Measurements from ENCODE around the gene NTSR1. TPM values are rescaled to one million over a fixed set of nuclear protein-coding genes. Genes with fewer than 3 reads are reported as not detected.

NTSR1 gene
- total and polyA plus RNA-seq, 2 of the 13 experiments (the other 11 are each of a cell fraction or from before 2014, with no cell fraction given), result 0.09 to 0.12 TPM

- TF ChIP-seq ZNF142 (CRISPR knock-in tag; IDR thresholded peaks at IDR 0.05) (no peak), MAFK (conservative IDR thresholded peaks at IDR 0.05 in 1 of 2, IDR thresholded peaks at IDR 0.05 in 1 of 2; ENCODE audit: low read length in 2 of 2) (no peak), MXD3 (CRISPR knock-in tag; IDR thresholded peaks at IDR 0.05) (no peak), BCL3 (CRISPR knock-in tag; IDR thresholded peaks at IDR 0.05) (no peak), KAT2B (IDR thresholded peaks at IDR 0.05; ENCODE audit: borderline replicate concordance, low read depth, low read length) (no peak), ZGPAT (CRISPR knock-in tag; IDR thresholded peaks at IDR 0.05) (no peak), KLF12 (CRISPR knock-in tag; IDR thresholded peaks at IDR 0.05; ENCODE audit: borderline replicate concordance) (no peak), ATF7 (IDR thresholded peaks at IDR 0.05) (no peak), ATF7 (CRISPR knock-in tag; IDR thresholded peaks at IDR 0.05) (no peak), PAWR (CRISPR knock-in tag; IDR thresholded peaks at IDR 0.05; ENCODE audit: borderline replicate concordance) (no peak), ZNF513 (CRISPR knock-in tag; conservative IDR thresholded peaks at IDR 0.05) (no peak)
Observed at GRCh38 chr20:62665153-62665754, 43.4 kb upstream of the NTSR1 start (continued).
